K562 (cell line): ENCODE measurements around the gene LYVE1.

Source experiments
- CREBBP ChIP-seq: IDR thresholded peaks from one replicate; pipeline ENCODE4 v1.6.1; 2012; ENCODE audit warnings: low read depth, mild to moderate bottlenecking, control low read depth, inconsistent platforms, low read length
- HDAC1 ChIP-seq, 2 experiments: fragments of 450-650 bp; IDR thresholded peaks; 2 replicates each; pipeline ENCODE4 v1.6.1; 2016 to 2017; ENCODE audit warnings: inconsistent platforms in 1 of 2, mild to moderate bottlenecking in 1 of 2, moderate library complexity in 1 of 2
- TAF1 ChIP-seq: IDR thresholded peaks from 2 replicates; pipeline ENCODE4 v1.6.1; 2011; ENCODE audit warnings: mild to moderate bottlenecking, low read length, moderate library complexity; ENCODE audit not compliant: insufficient read depth, control insufficient read depth, severe bottlenecking; ENCODE audit errors: extremely low read depth
- TAF15 ChIP-seq: fragments of 200-400 bp; formaldehyde crosslinking; IDR thresholded peaks from 2 replicates; pipeline ENCODE4 v1.6.1; 2017; ENCODE audit warnings: mild to moderate bottlenecking, low read depth, low read length, moderate library complexity
- TAL1 ChIP-seq: fragments of 450-650 bp; IDR thresholded peaks from 2 replicates; pipeline ENCODE4 v1.6.1; 2016; ENCODE audit warnings: mild to moderate bottlenecking

GRCh38 chr11:10526974-10527918, 41.2 kb downstream of the LYVE1 start:
- TF ChIP-seq TAF1 = no peak
- TF ChIP-seq HDAC1 (IDR thresholded peaks at IDR 0.05) = no peak
- no peak for TF ChIP-seq TAL1
- no peak for TF ChIP-seq TAF15
- no peak for TF ChIP-seq CREBBP
